HepG2 (cell line): ENCODE measurements around the gene NEDD8. TPM values are rescaled to one million over a fixed set of nuclear protein-coding genes. Genes with fewer than 3 reads are reported as not detected.

ENCODE experiments used
- CENPX ChIP-seq: sonication (generic); formaldehyde crosslinking; IDR thresholded peaks from 2 replicates; pipeline ENCODE4 v1.9.0; 2021; ENCODE audit warnings: mild to moderate bottlenecking, missing genetic modification reagents, moderate library complexity
- CSRNP1 ChIP-seq: sonication (generic); formaldehyde crosslinking; IDR thresholded peaks from 2 replicates; pipeline ENCODE4 v1.8.1; 2023; ENCODE audit warnings: mild to moderate bottlenecking, missing genetic modification reagents
- EEA1 ChIP-seq: sonication (generic); formaldehyde crosslinking; IDR thresholded peaks from 2 replicates; pipeline ENCODE4 v1.5.1; 2020; ENCODE audit warnings: mild to moderate bottlenecking, missing genetic modification reagents, borderline replicate concordance
- ERF ChIP-seq: IDR thresholded peaks from 2 replicates; pipeline ENCODE4 v1.6.1; 2018; ENCODE audit warnings: missing biosample characterization, missing genetic modification reagents
- HINFP ChIP-seq: sonication (generic); formaldehyde crosslinking; IDR thresholded peaks from 2 replicates; pipeline ENCODE4 v1.4.0; 2020; ENCODE audit warnings: low read depth, mild to moderate bottlenecking, missing genetic modification reagents
- HOXD1 ChIP-seq: sonication (generic); formaldehyde crosslinking; IDR thresholded peaks from 2 replicates; pipeline ENCODE4 v1.5.0; 2020; ENCODE audit warnings: missing genetic modification reagents
- KAT2B ChIP-seq: fragments of 150-350 bp; IDR thresholded peaks from 2 replicates; pipeline ENCODE4 v1.6.1; 2014; ENCODE audit warnings: low read depth, low read length, borderline replicate concordance
- KLF6 ChIP-seq: IDR thresholded peaks from 2 replicates; pipeline ENCODE4 v1.8.0; 2016; ENCODE audit warnings: missing biosample characterization, missing genetic modification reagents
- MAFK ChIP-seq, 2 experiments: IDR thresholded peaks in 1 of 2; conservative IDR thresholded peaks in 1 of 2; 2 replicates each; pipeline ENCODE4 v1.6.1; 2011; ENCODE audit warnings: improper control_type of control experiment in 2 of 2, low read length in 2 of 2
- MXD1 ChIP-seq: sonication (generic); formaldehyde crosslinking; IDR thresholded peaks from 2 replicates; pipeline ENCODE4 v1.4.0; 2020; ENCODE audit warnings: mild to moderate bottlenecking, missing genetic modification reagents
- NFATC3 ChIP-seq: sonication (generic); formaldehyde crosslinking; IDR thresholded peaks from 2 replicates; pipeline ENCODE4 v1.5.1; 2020; ENCODE audit warnings: mild to moderate bottlenecking, missing genetic modification reagents
- RNF219 ChIP-seq: sonication (generic); formaldehyde crosslinking; IDR thresholded peaks from 2 replicates; pipeline ENCODE4 v1.5.0; 2020; ENCODE audit warnings: mild to moderate bottlenecking, missing genetic modification reagents
- SMAD1 ChIP-seq: sonication (generic); formaldehyde crosslinking; IDR thresholded peaks from 2 replicates; pipeline ENCODE4 v1.4.0; 2020; ENCODE audit warnings: missing genetic modification reagents, low read depth, mild to moderate bottlenecking, borderline replicate concordance
- SMARCE1 ChIP-seq: fragments of 450-650 bp; IDR thresholded peaks from 2 replicates; pipeline ENCODE4 v1.6.1; 2017; ENCODE audit warnings: borderline replicate concordance
- SOX5 ChIP-seq: IDR thresholded peaks from 2 replicates; pipeline ENCODE4 v1.6.1; 2016; ENCODE audit warnings: borderline replicate concordance
- ZNF546 ChIP-seq: sonication (generic); formaldehyde crosslinking; conservative IDR thresholded peaks from 2 replicates; pipeline ENCODE4 v1.8.1; 2023; ENCODE audit warnings: mild to moderate bottlenecking, missing genetic modification reagents
- polyA plus RNA-seq, 8 experiments: library from polyadenylated mRNA; depleted of rRNA in 3 of 8; stranded (reverse) in 7 of 8; unstranded in 1 of 8; fragments of >200 nt; fragmentation: Illumina TruSeq in 4 of 8; extraction: Trizol in 4 of 8; gene quantifications; 2 replicates each; pipeline versions ENCODE4 v1.2.1 to v1.2.3, GENCODE V29; 2011 to 2016; ENCODE audit warnings: low read depth in 4 of 8, missing spikeins in 1 of 8, mixed read lengths in 1 of 8; ENCODE audit not compliant: insufficient read depth in 1 of 8
- total RNA-seq, 5 experiments: library from RNA; depleted of rRNA; stranded (reverse); fragments of >200 nt; fragmentation: Illumina TruSeq; extraction: Trizol; gene quantifications; 2 replicates each; pipeline ENCODE4 v1.2.3, GENCODE V29; 2016; ENCODE audit warnings: low read depth in 1 of 5
- TF ChIP-seq, protein P1 (sequence below): sonication (generic); formaldehyde crosslinking; IDR thresholded peaks from 2 replicates; pipeline ENCODE4 v1.4.0; 2020; ENCODE audit warnings: missing genetic modification reagents, borderline replicate concordance
- TF ChIP-seq, protein P2 (sequence below): sonication (generic); formaldehyde crosslinking; IDR thresholded peaks from 2 replicates; pipeline ENCODE4 v1.4.0; 2020; ENCODE audit warnings: mild to moderate bottlenecking, low read depth, missing genetic modification reagents

NEDD8 gene
- total and polyA plus RNA-seq, 2 of the 13 experiments (the other 11 are each of a cell fraction or from before 2014, with no cell fraction given), result 535 to 713 TPM

DNA sequence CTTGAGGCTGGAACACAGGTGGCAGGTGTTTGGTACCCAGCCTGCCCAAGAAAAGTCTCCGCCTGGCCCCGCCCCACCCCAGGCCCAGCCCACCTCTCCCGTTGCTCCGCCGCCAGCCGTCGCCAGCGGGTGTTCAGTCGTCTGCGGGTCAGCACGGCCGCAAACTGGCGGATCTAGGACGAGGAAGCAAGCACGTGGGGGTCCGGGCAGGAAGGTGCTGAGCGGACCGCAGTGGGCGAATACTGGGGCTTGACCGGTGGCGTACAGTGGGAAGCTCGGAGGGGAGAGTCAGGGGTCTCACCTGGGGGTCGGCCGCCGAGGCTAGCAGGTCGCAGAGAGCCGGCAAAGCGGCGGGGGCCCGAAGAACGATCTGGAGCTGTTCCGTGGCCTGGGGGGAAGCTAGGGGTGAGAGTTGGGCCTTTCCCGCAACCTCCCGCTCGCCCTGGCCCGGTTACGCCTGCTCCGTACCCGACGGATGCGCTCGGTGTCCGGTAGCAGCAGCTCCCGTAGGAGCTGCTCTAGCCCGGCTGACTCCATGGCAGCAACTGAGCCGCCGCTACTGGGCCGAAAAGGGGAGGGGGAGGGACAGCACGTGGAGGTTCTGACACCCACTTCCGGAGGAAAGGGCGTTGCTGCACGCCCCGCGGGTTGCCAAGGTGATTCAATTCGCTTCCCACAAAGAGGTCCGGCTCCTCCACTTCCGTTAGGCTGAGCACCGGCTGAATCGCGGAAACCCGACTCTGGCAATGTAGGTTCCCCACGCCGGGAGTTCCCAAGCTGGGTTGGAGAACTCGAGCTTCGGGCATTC is 43.7 kb downstream of the NEDD8 start, which contains the start of gene IPO4 (continued):
- TF ChIP-seq, protein P1, sequence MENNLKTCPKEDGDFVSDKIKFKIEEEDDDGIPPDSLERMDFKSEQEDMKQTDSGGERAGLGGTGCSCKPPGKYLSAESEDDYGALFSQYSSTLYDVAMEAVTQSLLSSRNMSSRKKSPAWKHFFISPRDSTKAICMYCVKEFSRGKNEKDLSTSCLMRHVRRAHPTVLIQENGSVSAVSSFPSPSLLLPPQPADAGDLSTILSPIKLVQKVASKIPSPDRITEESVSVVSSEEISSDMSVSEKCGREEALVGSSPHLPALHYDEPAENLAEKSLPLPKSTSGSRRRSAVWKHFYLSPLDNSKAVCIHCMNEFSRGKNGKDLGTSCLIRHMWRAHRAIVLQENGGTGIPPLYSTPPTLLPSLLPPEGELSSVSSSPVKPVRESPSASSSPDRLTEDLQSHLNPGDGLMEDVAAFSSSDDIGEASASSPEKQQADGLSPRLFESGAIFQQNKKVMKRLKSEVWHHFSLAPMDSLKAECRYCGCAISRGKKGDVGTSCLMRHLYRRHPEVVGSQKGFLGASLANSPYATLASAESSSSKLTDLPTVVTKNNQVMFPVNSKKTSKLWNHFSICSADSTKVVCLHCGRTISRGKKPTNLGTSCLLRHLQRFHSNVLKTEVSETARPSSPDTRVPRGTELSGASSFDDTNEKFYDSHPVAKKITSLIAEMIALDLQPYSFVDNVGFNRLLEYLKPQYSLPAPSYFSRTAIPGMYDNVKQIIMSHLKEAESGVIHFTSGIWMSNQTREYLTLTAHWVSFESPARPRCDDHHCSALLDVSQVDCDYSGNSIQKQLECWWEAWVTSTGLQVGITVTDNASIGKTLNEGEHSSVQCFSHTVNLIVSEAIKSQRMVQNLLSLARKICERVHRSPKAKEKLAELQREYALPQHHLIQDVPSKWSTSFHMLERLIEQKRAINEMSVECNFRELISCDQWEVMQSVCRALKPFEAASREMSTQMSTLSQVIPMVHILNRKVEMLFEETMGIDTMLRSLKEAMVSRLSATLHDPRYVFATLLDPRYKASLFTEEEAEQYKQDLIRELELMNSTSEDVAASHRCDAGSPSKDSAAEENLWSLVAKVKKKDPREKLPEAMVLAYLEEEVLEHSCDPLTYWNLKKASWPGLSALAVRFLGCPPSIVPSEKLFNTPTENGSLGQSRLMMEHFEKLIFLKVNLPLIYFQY (CRISPR knock-in tag), result peak; percentile 99
- TF ChIP-seq KAT2B (peak; percentile 36; the same call in 1 of the 2 replicates), CSRNP1 (peak; percentile 100), SOX5 (CRISPR knock-in tag) (peak; percentile 85), NFATC3 (0 out of 2 replicates have a peak, but pooled peaks have one; percentile 84), ERF (CRISPR knock-in tag) (peak; percentile 100), HINFP (peak; percentile 84; the same call in 1 of the 2 replicates), CENPX (CRISPR knock-in tag) (no peak), HOXD1 (CRISPR knock-in tag) (peak; percentile 96), RNF219 (CRISPR knock-in tag) (no peak), ZNF546 (CRISPR knock-in tag) (peak; percentile 78), EEA1 (CRISPR knock-in tag) (no peak), MXD1 (CRISPR knock-in tag) (peak; percentile 100), SMAD1 (CRISPR knock-in tag) (peak; percentile 99), SMARCE1 (no peak), KLF6 (peak; percentile 98), MAFK (conservative IDR thresholded peaks at IDR 0.05 in 1 of 2, IDR thresholded peaks at IDR 0.05 in 1 of 2; ENCODE audit: low read length in 2 of 2) (no peak)
- TF ChIP-seq, protein P2, sequence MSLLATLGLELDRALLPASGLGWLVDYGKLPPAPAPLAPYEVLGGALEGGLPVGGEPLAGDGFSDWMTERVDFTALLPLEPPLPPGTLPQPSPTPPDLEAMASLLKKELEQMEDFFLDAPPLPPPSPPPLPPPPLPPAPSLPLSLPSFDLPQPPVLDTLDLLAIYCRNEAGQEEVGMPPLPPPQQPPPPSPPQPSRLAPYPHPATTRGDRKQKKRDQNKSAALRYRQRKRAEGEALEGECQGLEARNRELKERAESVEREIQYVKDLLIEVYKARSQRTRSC (CRISPR knock-in tag), result no peak; the same call in 1 of the 2 replicates
